Heart left ventricle (tissue), 16 donors: ENCODE measurements around the gene ANK3. TPM values are rescaled to one million over a fixed set of nuclear protein-coding genes. Genes with fewer than 3 reads are reported as not detected.

Experiments used
- ATAC-seq, 4 donors: fragments of 200-7000 bp; cut with Tn5 transposase; one replicate each; pipeline ENCODE4 v1.9.1; 2020 to 2022; ENCODE audit warnings: moderate library complexity in 4 of 4, mild to moderate bottlenecking in 3 of 4, moderate number of reproducible peaks in 1 of 4
- DNase-seq, 5 donors: peaks; one replicate each; pipeline ENCODE4 v3.0.0-alpha.2; 2020
- H3K27ac ChIP-seq, 12 donors: fragments of 200-600 bp; sonication (generic) in 4 of 12; one replicate each; pipeline versions ENCODE4 v1.5.0 to v1.8.0; 2016 to 2022; ENCODE audit warnings: mild to moderate bottlenecking in 2 of 12
- H3K27me3 ChIP-seq, 9 donors: fragments of 200-600 bp; sonication (generic) in 2 of 9; one replicate each; pipeline versions ENCODE4 v1.5.1 to v1.8.0; 2016 to 2022; ENCODE audit warnings: mild to moderate bottlenecking in 3 of 9
- H3K36me3 ChIP-seq, 9 donors: fragments of 200-600 bp; sonication (generic) in 2 of 9; one replicate each; pipeline versions ENCODE4 v1.5.0 to v1.8.0; 2018 to 2022; ENCODE audit warnings: mild to moderate bottlenecking in 2 of 9
- H3K4me1 ChIP-seq, 12 donors: fragments of 200-600 bp; sonication (generic) in 4 of 12; one replicate each; pipeline versions ENCODE4 v1.5.0 to v1.8.0; 2016 to 2022; ENCODE audit warnings: mild to moderate bottlenecking in 3 of 12
- H3K4me3 ChIP-seq, 12 donors: fragments of 200-600 bp; sonication (generic) in 4 of 12; one replicate each; pipeline versions ENCODE4 v1.5.0 to v1.8.0; 2017 to 2022; ENCODE audit warnings: mild to moderate bottlenecking in 9 of 12, moderate library complexity in 4 of 12
- H3K9me3 ChIP-seq, 12 donors: fragments of 200-600 bp; sonication (generic) in 4 of 12; one replicate each; pipeline versions ENCODE4 v1.5.0 to v1.8.0; 2016 to 2022; ENCODE audit warnings: mild to moderate bottlenecking in 1 of 12
- CTCF ChIP-seq, 12 donors: fragments of 200-600 bp; sonication (generic) in 4 of 12; IDR thresholded peaks; one replicate each; pipeline versions ENCODE4 v1.5.0 to v1.8.0; 2018 to 2022; ENCODE audit warnings: antibody characterized with exemption in 12 of 12, mild to moderate bottlenecking in 5 of 12
- POLR2A ChIP-seq, 2 donors: fragments of 450-650 bp; IDR thresholded peaks; one replicate each; pipeline ENCODE4 v1.6.1; 2017; ENCODE audit warnings: antibody characterized with exemption in 2 of 2, mild to moderate bottlenecking in 2 of 2, moderate library complexity in 2 of 2
- WGBS, 4 donors: extraction: QIAGEN DNeasy Blood & Tissue Kit in 2 of 4; methylation state at CpG; one replicate each; pipeline versions ENCODE4 v1.1.5 to v1.1.7; 2013 to 2018; 5-methylcytosine and 5-hydroxymethylcytosine counted together
- intact Hi-C, 10 donors: fragments of 100-400 bp; cut with DNase I; formaldehyde crosslinking; loops; one replicate each; pipeline versions ENCODE4 v1.11.1 to v1.14.2; 2022
- polyA plus RNA-seq, 2 donors: library from polyadenylated mRNA; stranded (reverse); fragments of 200-250 nt; gene quantifications; one replicate each; pipeline ENCODE4 v1.2.3, GENCODE V29; 2013
- total RNA-seq, 9 donors: library from RNA; depleted of rRNA in 2 of 9; stranded (reverse); fragments of >200 nt in 2 of 9; fragmentation: NEBNext Ultra II Directional in 3 of 9; extraction: Animal tissue kit (Norgen Biotek cat#: 25700) in 3 of 9; gene quantifications; one replicate each; pipeline versions ENCODE4 v1.1.0 to v1.2.4, GENCODE V29; 2016 to 2023
- donor health status: ischemic (EF 13 %, LVEDD 7.1; RV severe dilation, severe dysfunction).
- donor health status: healthy with polysubstance abuse.
- donor health status: DM: no; HTN: yes; CAD: no.
- donor health status: DM: no; HTN: no; CAD: no.
- donor health status: ischemic (EF 25% LVEDD 6.9; RV normal size, moderate dysfunction).
- donor health status: ischemic (EF 25% LVEDD 5.7; RV mildly dilated, moderate dysfunction).
- donor health status: healthy.
- donor health status: DM: yes; HTN: yes; CAD: no.
- donor health status: ischemic (EF 35%, LVEDD 5.7; RV mildly dilated, moderate dysfunction).
- donor health status: nonischemic (EF 11% LVEDD 7.7; RV severe dilation, severe dysfunction).
- donor health status: DM: yes; HTN: yes; CAD: no.
- donor health status: PGD.
- donor health status: ischemic (EF 29% LVEDD 5.4; RV normal size, mild dysfunction).
- donor health status: nonischemic (EF 23%, LVEDD 6.1; RV moderate dilation, normal function).

ANK3 gene
- total and polyA plus RNA-seq, 11 donors, result 33.8 to 576 (median 239) TPM

- Histone ChIP-seq H3K27ac (no peak overlapping the region), H3K9me3 (no peaks in the 10 kb centered on the region), H3K36me3 (no peaks in the 10 kb centered on the region), H3K4me3 (no peak overlapping the region), H3K27me3 (no peaks in the 10 kb centered on the region), H3K4me1 (peaks cover 0 to 9% (median 0%) of the 10 kb centered on the region in 12 donors)
- ATAC-seq (no peak), DNase-seq (no peak)
- TF ChIP-seq CTCF (IDR thresholded peaks at IDR 0.05) (no peak), POLR2A (IDR thresholded peaks at IDR 0.05) (no peak)
- WGBS, 4 donors, result 77 to 81% (median 80%) methylated on average over 6 of the region's 6 CpGs
- intact Hi-C loops, result loop anchor here in 1 of 10 donors (10.0 kb wide), 1 partner anchor 112 kb away; no protein-coding TSS in a partner anchor
These were observed 76.7 kb downstream of the ANK3 start for GRCh38 chr10:60312818-60313588.

DNA sequence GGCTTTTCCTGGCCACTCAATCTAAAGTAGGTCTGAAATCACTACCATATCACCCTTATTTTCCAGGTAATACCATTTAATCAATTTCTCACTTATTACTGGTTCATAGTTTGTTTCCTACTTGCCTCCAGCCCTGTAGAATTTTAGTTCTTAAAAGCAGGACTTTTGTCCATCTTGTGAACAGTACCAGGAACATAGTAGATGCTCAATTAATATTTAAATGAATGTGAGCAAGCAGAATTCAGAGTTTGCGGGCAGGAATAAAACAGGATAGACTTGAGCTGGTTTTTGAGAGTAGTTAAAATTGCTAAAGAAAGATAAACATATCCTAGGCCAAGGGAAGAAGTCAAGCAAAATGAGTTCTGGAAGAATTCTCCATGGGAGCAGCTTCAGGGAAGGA, 77.9 kb downstream of the ANK3 start:
- TF ChIP-seq POLR2A (IDR thresholded peaks at IDR 0.05) (no peak), CTCF (IDR thresholded peaks at IDR 0.05) (no peak)
- intact Hi-C loops, result loop anchor here in 1 of 10 donors (10.0 kb wide), 1 partner anchor 113 kb away; no protein-coding TSS in a partner anchor
- 93 to 98% (median 95%) methylated on average over 1 of the region's 1 CpG for WGBS, 4 donors
- no peak overlapping the region for H3K27ac ChIP-seq
- ATAC-seq, result no peak
- no peaks in the 10 kb centered on the region for H3K9me3 ChIP-seq
- H3K27me3 ChIP-seq, result no peaks in the 10 kb centered on the region
- peaks cover 0 to 9% (median 0%) of the 10 kb centered on the region in 12 donors for H3K4me1 ChIP-seq
- H3K4me3 ChIP-seq, result no peak overlapping the region
- no peaks in the 10 kb centered on the region for H3K36me3 ChIP-seq
- no peak for DNase-seq

GRCh38 chr10:60310740-60311139, 78.9 kb downstream of the ANK3 start:
- Histone ChIP-seq H3K27me3 (no peaks in the 10 kb centered on the region), H3K4me3 (no peak overlapping the region), H3K27ac (peak overlapping the region in 1 of 12 donors; percentile 29), H3K36me3 (no peaks in the 10 kb centered on the region), H3K4me1 (peaks cover 0 to 9% (median 0%) of the 10 kb centered on the region in 12 donors), H3K9me3 (no peaks in the 10 kb centered on the region)
- WGBS, 4 donors, result 0 to 19% (median 13%) methylated on average over 2 of the region's 2 CpGs
- peak in 2 of 4 donors; percentile 42 to 43 for ATAC-seq
- no peak for DNase-seq
- intact Hi-C loops, result loop anchor here in 1 of 10 donors (10.0 kb wide), 1 partner anchor 114 kb away; no protein-coding TSS in a partner anchor
- no peak for TF ChIP-seq POLR2A (IDR thresholded peaks at IDR 0.05)
- no peak for TF ChIP-seq CTCF (IDR thresholded peaks at IDR 0.05)

- ATAC-seq (no peak), DNase-seq (no peak)
- Histone ChIP-seq H3K27me3 (no peaks in the 10 kb centered on the region), H3K9me3 (no peaks in the 10 kb centered on the region), H3K27ac (no peak overlapping the region), H3K4me1 (peaks cover 0 to 13% (median under 1%) of the 10 kb centered on the region in 12 donors), H3K4me3 (no peak overlapping the region), H3K36me3 (no peaks in the 10 kb centered on the region)
- TF ChIP-seq POLR2A (IDR thresholded peaks at IDR 0.05) (no peak), CTCF (IDR thresholded peaks at IDR 0.05) (no peak)
- intact Hi-C loops, result loop anchor here in 4 of 10 donors (5.0 to 10.0 kb wide), 2 partner anchors 37 to 115 kb away; no protein-coding TSS in a partner anchor
- WGBS, 4 donors, result 86 to 98% (median 95%) methylated on average over 2 of the region's 2 CpGs
These were observed 79.8 kb downstream of the ANK3 start for GRCh38 chr10:60309891-60310290.
